GM19025 (cell line): ENCODE data around the gene PTDSS2.

ENCODE experiments used
- ATAC-seq: cut with Tn5 transposase; IDR thresholded peaks from one replicate; pipeline ENCODE4 v1.9.1; 2021; ENCODE audit warnings: mild to moderate bottlenecking, low read depth, moderate library complexity; ENCODE audit not compliant: unreplicated experiment

PTDSS2 gene

GRCh38 chr11:488062-488461 lies 38.0 kb downstream of the PTDSS2 start:
- no peak for ATAC-seq

- no peak for ATAC-seq
Observed at GRCh38 chr11:488579-488978, 38.5 kb downstream of the PTDSS2 start.

- no peak for ATAC-seq
Observed at GRCh38 chr11:488992-489391, 38.9 kb downstream of the PTDSS2 start.

- no peak for ATAC-seq
Observed at GRCh38 chr11:489610-490185, 39.6 kb downstream of the PTDSS2 start.

GRCh38 chr11:490186-490929 lies 40.3 kb downstream of the PTDSS2 start:
- ATAC-seq: no peak

GRCh38 chr11:490930-491260 lies 40.8 kb downstream of the PTDSS2 start:
- no peak for ATAC-seq

GRCh38 chr11:491358-491757 lies 41.3 kb downstream of the PTDSS2 start:
- ATAC-seq: no peak

- ATAC-seq: no peak
Observed at GRCh38 chr11:492427-493226, 42.5 kb downstream of the PTDSS2 start.

- ATAC-seq: no peak
Observed at GRCh38 chr11:494761-495536, 44.9 kb downstream of the PTDSS2 start.

GRCh38 chr11:495537-495931 lies 45.5 kb downstream of the PTDSS2 start:
- no peak for ATAC-seq

- ATAC-seq: no peak
Observed at GRCh38 chr11:496834-497564, 46.9 kb downstream of the PTDSS2 start.

- no peak for ATAC-seq
Observed at GRCh38 chr11:497565-498296, 47.7 kb downstream of the PTDSS2 start.

GRCh38 chr11:498297-499181 lies 48.5 kb downstream of the PTDSS2 start:
- no peak for ATAC-seq

- ATAC-seq: no peak
Observed at GRCh38 chr11:499201-500076, 49.4 kb downstream of the PTDSS2 start.

- no peak for ATAC-seq
Observed at GRCh38 chr11:501001-501682, 51.1 kb downstream of the PTDSS2 start.

- ATAC-seq: no peak
Observed at GRCh38 chr11:501683-502287, 51.7 kb downstream of the PTDSS2 start.
